Measurements from ENCODE around the gene GPC3.

- TF ChIP-seq EP300 (IDR thresholded peaks at IDR 0.05; ENCODE audit: borderline replicate concordance in 1 of 2, low read depth in 1 of 2, low read length in 1 of 2) (no peak), CTCF (IDR thresholded peaks at IDR 0.05) (no peak)
Measured at GRCh38 chrX:133980832-133981588, 4.4 kb downstream of the GPC3 start.

Measured in SK-N-SH (cell line).